GM21786 (cell line): ENCODE data around the gene CCT6B.
A peak's percentile ranks its signal among the peaks of the same experiment; 100 is the strongest.
"Not testable (repeated sequence)": the region's sequence is repeated elsewhere in the genome, so short reads cannot be mapped to it uniquely, and the experiment has no call there.

Source experiments
- ATAC-seq: cut with Tn5 transposase; IDR thresholded peaks from one replicate; pipeline ENCODE4 v1.9.1; 2021; ENCODE audit not compliant: unreplicated experiment

Gene CCT6B

DNA sequence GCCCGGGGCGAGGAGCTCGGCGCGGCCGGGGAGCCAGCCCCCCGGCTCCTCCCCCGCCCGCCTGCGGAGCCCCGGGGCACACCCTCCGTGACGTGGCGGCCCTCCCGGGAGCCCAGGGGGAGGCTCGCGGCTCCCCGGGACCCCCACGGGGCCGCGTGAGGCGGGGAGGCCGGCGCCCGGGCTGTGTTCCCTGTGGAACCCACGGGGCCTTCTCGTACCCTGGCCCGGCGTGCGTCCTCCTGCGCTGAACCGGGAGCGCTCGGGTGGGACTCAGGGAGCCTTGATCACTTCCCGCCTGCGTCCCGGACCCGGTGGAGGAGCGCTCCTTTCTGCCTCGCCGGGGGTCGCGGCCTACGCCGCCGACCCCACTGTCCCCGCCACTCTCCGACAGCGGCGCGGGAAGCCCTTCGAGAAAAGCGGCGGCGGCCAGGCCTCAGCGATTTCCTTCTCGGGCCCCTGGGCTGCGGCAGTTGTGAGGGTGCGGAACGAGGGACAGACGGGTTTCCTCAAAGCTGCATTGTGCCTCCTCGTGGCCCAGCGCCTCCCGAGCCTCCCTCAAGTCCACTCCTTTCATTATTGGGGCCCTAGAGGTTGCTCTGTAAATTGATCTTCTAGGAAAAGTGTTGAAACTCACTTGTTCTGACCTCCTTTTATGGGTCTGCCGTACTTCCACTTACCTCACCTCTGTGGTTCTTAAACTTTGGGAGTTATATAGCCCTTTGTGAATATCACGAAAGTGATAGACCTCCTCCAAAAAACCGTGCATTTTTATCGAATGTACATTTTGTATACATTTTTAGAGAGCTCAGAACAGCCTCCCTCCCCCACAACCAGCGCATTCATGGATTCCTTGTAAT lies 19.6 kb upstream of the CCT6B start:
- peak; percentile 72 for ATAC-seq

DNA sequence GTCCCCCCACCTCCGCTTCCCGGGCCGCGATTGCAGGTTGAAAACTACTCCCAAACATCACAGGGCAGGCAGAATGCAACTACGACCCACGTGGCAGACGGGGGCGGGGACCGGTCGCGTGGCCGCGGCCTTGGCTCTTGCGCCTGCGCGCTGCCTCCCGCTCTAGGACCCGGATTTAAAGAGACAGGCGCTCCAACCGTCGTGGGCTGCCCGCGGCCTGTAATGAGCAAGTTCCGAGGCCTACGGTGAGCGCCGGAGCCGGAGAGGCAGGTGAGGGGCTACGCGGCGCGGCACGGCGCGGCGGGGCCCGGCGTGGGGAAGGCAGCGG lies 19.1 kb upstream of the CCT6B start, which contains the start of gene LIG3:
Gene LIG3, plus strand, starts transcription at position 160 of the 328 bp plus-strand sequence. CDS start 2,494 bp downstream, outside the sequence.
- peak; percentile 75 for ATAC-seq

DNA sequence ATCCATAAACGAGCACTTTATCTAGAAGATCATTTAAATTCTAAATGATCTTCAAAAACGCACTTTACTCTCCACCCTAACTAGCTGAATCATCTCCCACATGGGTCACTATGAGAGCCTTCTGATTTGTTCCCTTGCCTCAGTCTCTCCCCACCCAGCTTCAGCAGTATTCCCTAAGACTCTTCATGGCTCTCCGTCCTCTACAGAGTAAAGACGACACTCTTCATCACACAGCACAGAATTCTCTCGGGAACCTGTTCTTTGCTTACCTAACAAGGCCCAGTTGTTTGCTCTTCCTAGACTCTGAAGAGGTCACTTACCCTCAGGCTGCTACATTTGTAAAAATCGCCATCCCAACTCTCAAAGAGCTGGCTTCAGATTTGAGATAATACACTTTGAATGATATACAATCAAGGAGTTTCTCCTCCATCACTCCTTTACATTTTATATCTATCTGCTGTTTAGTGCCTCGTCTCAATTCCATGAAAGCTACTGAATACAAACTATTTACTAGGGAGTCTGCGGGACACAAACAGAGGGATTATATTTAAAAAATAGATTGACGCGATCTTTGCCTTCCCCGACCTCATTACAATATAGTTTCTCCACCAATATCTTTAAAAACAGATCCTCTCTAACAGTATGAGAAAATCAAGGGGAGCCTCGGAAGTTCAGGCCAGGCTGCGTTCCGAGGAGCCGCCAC lies 18.5 kb upstream of the CCT6B start:
- ATAC-seq, result no peak

DNA sequence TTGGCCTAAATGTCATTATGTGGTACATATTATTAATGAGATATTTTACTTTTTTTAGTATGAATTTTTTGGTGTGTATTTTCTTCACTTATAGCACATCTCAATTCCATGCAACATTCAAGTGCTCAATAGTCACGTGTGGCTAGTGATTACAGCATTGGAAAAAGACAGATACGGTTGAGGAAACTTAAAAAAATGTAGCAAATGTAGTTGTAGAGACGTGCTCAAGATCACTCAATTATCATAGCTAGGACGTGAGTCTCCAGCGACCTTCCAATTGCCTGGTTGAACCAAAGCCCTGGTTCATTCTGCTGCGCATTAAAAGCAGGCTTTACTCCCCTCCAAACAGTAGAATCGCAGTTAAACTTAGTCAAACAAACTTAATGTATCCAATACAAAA lies 17.9 kb upstream of the CCT6B start:
- no peak for ATAC-seq

DNA sequence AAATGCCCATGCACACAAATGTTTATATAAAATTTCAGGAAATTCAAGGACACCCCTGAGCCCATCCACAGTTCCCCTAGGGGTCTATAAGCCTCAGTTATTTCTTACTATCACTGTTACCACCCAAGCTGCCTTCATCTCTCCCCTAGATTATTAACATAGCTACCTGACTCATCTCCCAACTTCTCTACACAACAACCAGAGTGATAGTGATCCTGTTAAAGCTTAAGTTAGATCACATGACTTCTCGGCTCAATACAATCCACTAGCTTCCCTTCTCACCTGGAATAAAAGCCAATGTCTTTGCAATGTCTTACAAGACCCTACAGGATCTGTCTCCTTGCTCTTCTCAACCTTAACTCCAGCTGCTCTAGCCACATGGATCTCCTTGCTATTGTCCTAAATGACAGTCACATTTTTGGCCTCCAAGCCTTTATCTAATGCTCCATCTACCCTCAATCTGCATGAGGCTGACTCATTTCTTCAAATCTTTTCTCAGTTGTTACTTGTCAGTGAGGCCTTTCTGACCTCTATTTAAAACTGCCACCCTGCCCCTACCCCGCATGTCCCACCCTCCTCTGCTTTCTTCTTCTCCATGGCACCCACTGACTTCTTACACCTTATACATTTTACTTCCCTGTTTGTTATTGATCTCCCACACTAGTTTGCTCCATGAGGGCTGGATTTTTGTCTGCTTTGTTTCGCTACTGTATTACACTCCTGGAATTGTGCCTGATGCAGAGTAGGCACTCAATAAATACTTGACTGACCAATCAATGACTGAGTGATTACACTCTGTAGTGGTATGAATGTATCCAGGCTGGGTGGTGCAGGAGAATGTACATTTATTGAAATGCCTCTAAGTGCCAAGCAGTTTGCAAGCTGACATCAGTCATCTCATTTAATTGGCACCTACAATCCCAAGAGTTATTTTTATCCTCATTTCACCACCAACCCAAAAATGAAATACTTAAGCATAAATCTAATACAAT lies 13.8 kb upstream of the CCT6B start:
- ATAC-seq, result no peak

DNA sequence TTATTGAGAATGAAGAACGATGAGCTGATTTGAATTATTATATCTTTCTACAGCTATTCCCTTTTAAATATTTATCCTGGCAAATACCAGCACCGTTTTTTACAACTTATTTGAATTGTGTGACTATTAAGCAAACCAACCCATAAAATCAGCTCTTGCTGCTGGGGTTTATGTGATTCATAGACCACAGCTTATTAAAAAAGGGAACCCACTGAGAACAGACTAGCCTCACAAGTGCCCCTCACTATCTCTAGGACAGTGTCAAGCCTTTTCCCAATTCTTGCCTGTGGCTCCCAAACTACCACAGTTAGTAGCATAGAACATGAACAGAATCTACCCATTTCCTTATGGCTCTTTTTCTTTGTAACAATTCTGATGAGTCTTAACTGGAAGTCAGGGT lies 12.9 kb upstream of the CCT6B start:
- no peak for ATAC-seq

DNA sequence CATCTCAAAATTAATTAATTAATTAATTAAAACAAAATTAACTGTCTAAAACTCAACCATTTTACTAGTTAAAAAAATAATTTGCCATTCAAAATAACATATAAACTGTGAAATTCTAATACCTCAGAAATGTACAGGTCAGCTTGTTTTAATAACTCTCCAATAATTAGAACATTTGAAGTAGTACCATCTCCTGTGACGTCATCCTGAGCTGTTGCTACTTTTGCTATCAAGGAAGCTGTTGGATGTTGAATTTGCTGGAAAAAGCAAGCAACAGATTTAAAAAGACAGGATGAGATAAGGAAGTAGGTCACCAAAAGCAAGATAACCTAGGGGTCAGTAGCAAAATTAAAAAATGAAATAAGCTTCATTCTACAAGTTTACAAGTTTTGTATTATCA lies 2.8 kb downstream of the CCT6B start:
- no peak for ATAC-seq

DNA sequence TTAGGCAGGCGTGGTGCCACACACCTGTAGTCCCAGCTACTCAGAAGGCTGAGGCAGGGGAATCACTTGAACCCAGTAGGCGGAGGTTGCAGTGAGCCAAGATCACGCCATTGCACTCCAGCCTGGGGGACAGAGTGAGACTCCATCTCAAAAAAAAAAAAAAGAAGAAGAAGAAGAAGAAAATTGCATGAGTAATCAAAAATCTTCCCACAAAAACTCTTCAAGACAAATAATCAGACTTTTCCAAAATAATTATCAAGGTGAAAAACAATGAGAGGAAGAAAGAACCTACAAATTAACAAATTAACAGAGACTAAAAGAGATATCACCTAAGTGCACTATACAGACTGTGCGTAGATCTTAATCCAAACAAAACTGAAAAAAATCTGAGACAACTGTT lies 10.5 kb downstream of the CCT6B start:
- not testable (repeated sequence) for ATAC-seq

DNA sequence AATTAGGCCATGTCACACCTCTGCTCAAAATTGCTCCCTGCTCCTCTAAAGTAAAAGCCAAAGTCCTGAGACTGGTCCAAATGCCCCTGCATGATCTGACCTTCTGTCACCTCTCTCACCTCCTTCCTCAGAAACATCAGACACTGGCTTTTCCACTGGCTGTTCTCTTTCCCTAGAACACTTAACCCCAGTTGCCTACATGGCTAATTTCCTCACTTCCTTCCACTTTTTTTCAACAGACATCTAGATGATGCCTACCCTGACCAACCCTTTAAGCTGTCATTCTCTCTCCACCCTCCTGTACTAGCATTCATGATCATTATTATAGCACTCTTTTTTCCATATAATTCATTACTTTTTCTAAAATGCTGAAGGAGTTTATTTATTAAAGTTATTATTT lies 31.0 kb downstream of the CCT6B start:
- no peak for ATAC-seq

DNA sequence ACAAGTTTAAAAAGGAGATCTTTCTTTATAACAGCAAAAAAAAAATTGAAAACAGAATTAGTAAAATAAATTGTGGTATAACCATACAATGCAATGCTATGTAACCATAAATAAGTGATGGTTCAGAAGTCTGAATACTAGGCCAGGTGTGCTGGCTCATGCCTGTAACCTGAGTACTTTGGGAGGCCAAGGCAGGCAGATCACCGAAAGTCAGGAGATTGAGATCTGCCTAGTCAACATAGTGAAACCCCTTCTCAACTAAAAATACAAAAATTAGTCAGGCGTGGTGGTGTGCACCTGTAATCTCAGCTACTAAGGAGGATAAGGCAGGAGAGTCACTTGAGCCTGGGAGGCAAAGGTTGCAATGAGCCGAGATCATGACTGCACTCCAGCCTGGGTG lies 34.6 kb downstream of the CCT6B start:
- ATAC-seq, result no peak

DNA sequence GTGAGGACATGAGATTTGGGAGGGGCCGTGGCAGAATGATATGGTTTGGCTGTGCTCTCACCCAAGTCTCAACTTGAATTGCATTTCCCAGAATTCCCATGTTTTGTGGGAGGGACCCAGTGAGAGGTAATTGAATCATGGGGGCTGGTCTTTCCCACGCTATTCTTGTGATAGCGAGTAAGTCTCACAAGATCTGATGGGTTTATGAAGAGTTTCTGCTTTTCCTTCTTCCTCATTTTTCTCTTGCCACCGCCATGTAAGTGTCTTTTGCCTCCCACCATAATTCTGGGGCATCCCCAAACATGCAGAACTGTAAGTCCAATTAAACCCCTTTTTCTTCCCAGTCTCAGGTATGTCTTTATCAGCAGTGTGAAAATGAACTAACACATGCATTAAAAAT lies 40.6 kb downstream of the CCT6B start:
- ATAC-seq, result no peak

DNA sequence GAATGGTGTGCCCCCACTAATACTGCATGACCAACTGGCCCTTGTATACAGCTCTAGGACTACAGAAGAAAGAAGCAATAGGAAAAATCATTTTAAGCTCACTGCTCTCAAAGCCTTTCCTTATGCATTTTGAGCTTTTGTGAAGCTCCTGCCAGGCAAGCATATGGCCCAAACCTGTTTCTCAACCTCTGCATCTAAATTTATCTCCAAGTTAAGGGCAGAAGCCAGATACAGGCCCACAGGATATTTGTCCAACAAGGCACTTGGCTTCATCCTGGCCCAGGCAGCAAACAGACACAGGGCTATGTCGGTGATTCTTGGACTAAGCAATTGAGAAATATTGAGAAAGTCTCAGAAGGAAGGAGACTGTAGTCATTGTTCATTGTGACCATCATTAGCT lies 43.9 kb downstream of the CCT6B start:
- ATAC-seq, result no peak

DNA sequence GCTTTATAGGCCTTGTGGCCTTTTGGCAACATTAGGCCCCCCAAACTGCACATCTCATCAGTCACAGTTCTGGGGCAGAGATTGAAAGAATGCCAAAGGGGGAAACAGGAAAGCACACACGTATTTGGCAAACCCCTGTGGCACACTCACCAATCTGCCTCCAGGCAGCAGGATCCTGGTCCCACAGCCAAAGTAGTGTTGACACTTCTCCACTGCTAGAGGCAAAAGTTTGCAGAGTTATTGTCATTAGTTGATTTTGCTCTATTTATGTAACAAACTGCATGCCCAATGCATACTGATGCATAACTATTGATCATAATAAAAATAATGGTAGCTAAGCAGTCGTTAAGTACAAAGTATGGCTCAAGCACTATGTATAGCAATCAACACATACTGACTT lies 45.1 kb downstream of the CCT6B start:
- no peak for ATAC-seq

DNA sequence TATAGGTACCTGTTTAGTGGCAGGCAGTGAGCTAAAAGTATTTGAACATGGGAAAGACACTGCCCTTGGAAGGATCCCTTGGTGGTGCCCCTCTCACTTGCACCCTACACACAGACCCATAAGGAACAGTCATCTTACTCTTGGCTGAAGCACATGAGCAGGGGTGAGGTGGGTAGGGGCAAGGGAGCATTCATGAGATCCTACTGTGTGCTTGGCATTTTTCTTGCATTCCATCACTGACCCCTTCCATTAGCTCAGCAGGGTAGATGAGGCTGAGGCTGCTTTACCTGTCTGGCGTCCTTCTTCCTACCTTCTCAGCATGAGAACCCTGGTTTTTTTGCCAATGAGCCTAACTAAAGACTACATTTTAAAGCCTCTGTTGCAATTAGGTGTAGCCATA lies 48.3 kb downstream of the CCT6B start:
- no peak for ATAC-seq

DNA sequence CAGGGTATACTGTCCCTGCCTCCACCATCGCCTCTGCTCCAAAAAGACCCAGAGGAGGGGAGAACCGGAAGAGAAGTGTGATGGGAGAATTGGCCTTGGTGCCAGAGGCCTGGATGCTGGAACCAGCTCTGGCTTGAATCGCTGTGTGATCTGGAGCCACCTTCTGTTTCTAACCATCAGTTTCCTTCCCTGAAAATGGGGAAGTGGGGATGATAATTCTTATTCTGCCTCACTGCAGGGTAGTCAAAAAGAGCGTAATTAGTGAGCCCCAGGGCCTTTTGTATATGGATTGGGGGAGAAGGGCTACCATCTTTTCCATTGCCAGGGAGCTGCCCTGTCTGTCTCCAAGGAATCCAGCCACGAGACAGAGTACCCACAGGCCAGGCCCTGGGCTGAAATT lies 52.2 kb downstream of the CCT6B start:
- ATAC-seq, result no peak

DNA sequence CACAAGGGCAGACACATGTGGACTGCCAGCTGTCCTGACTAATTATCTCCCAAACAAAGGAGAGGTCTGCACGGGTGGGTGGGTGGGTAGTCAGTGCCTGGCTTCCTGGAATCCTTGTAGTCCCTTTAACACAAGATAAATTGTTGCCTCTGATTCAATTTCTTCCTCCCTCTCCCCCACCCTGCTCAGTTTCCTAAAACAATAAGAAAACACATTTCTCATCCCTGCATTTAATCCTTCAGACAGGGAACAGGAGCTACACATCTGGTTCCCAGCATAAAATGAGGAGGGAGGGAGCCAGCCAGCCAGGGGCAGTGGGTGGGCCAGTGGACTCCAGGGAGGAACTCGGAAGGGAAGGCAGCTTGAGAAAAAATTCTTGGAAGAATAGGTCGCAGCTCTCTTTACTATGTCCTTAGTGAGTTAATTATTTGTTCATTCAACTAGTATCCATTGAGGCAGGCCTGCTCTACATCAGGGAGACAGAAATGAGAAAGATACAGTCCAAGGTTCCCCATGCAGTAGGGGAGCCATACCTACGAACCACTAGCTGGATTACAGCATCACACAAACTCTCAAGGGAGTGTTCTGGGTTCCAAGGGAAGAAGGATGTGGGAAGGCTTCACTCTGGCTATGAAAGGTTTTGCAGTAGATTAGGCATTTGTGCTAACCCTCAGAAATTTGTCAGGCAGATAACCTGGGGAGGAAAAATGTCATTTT lies 58.3 kb downstream of the CCT6B start:
- ATAC-seq, result no peak

DNA sequence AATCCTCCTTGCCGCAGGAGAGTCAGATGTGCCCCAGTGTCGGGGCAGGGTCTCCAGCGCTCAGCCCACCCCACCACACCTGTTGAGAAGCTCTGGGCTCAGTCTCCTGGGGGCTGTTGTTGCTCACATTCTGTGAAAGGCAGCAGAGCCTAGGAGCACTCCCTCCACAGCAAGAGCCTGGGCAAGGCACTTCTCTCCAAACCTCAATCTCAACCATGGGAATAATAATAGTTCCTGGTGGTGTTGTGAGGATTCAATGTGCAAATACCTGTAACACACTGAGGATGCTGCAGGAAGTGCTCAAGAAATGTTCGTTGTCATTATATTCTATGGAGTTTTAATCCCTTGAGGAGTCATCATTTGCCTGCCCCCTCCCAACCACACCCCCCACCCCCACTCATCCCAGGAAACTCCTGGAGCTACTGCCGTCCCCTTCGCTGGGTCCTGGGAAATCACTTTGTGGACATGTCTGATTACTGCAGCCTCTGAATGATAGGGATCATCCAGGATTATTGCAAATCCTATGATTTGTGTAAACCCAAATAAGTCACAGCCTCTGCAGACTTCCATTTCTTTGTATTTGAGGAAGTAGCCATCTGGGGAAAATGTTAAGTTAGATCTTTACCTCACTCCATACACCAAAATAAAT lies 61.5 kb downstream of the CCT6B start:
- ATAC-seq, result no peak

DNA sequence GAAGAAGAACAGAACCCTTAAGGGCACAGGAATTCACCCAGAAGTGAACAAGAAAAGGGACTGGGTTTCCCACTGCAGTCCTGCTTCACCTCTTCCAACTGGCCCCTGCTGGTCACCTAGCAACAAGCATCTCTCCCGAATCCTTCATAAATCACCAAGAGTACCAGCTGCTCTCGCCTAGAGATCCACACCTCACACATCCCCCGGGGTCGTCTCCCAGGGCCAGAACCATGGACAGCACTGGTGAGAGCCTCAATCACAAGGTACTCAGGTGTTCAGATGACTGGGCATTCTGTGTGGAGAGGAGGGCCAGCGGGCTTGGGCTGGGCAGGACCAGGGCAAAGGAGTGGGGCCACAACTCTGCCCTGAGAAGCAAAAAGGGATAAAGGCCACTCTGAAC lies 65.9 kb downstream of the CCT6B start:
- no peak for ATAC-seq

DNA sequence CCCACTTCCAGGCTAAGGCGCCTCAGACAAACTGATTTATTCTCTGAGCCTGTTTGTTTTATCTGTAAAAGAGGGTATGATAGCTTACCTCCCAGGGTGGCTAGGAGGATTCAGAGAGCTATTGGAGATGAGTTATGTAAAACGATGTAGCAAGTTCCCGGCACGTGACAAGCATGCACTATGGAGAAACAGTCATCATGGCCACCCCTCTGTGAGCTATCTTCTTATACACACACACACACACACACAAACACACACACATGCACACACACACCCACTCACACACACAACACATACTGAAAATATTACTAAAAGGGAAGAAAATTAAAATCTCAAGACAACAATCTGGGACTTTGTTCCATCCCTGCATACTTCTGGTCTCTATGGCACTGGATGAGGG lies 66.3 kb downstream of the CCT6B start:
- no peak for ATAC-seq
